ENCODE results near the gene TRAM2.

Gene TRAM2

DNA sequence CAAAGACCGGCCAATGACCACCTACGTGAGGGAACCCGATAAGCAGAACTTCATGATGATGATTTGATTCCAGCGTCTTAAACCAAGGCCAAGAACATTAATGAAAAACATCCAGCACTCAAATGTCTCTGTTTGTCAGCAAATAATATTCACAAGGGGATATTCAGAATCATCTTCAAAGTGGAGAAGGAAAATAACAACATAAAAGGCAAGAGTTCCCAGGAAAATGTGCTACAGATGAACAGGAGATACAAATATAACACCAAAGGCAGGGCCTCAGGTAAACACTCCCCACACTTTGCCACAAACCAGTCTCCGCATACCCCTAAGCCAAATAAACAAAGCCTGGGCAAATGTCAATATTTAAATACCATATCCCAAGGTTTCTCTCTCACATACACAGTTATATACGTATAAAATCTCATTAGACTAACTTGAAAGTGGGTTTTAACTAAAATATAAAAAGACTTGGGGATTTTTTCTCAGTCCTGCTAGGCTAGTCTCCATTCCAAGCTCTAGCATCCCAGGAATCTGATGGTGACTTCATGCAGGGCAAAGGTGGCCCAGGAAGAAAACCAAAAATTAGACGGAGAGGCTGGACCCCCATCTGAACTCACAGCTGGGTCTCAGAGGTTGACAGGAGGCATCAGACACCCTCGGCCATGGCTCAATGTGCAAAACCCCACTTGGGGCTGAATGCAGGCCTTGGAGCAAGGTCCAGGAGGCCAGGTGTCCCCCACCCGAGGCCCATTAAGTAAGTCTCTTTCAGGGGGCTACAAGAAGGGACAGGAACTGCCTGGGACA lies 32.1 kb downstream of the TRAM2 start:
- H3K4me3 ChIP-seq (ENCODE audit: low read length), result no peak overlapping the region
- TF ChIP-seq, protein P1, sequence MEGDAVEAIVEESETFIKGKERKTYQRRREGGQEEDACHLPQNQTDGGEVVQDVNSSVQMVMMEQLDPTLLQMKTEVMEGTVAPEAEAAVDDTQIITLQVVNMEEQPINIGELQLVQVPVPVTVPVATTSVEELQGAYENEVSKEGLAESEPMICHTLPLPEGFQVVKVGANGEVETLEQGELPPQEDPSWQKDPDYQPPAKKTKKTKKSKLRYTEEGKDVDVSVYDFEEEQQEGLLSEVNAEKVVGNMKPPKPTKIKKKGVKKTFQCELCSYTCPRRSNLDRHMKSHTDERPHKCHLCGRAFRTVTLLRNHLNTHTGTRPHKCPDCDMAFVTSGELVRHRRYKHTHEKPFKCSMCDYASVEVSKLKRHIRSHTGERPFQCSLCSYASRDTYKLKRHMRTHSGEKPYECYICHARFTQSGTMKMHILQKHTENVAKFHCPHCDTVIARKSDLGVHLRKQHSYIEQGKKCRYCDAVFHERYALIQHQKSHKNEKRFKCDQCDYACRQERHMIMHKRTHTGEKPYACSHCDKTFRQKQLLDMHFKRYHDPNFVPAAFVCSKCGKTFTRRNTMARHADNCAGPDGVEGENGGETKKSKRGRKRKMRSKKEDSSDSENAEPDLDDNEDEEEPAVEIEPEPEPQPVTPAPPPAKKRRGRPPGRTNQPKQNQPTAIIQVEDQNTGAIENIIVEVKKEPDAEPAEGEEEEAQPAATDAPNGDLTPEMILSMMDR (conservative IDR thresholded peaks at IDR 0.05; ENCODE audit: low read depth, low read length), result no peak
- DNase-seq (ENCODE audit: low read depth), result no peak

- TF ChIP-seq, protein P1 (conservative IDR thresholded peaks at IDR 0.05; ENCODE audit: low read depth, low read length), result no peak
- H3K4me3 ChIP-seq (ENCODE audit: low read length), result no peak overlapping the region
Observed at GRCh38 chr6:52543729-52544601, 32.9 kb downstream of the TRAM2 start.

GRCh38 chr6:52543262-52543661 lies 33.6 kb downstream of the TRAM2 start:
- TF ChIP-seq, protein P1 (conservative IDR thresholded peaks at IDR 0.05; ENCODE audit: low read depth, low read length), result no peak
- H3K4me3 ChIP-seq (ENCODE audit: low read length), result no peak overlapping the region
- no peak for DNase-seq (ENCODE audit: low read depth)

More at GRCh38 chr6:52543729-52544601, 32.9 kb downstream of the TRAM2 start:
- no peak for DNase-seq (ENCODE audit: low read depth)

GRCh38 chr6:52541135-52541534 lies 35.7 kb downstream of the TRAM2 start:
- TF ChIP-seq, protein P1 (conservative IDR thresholded peaks at IDR 0.05; ENCODE audit: low read depth, low read length), result no peak
- DNase-seq (ENCODE audit: low read depth), result no peak
- H3K4me3 ChIP-seq (ENCODE audit: low read length), result no peak overlapping the region

- DNase-seq (ENCODE audit: low read depth), result no peak
- H3K4me3 ChIP-seq (ENCODE audit: low read length), result no peak overlapping the region
- TF ChIP-seq, protein P1 (conservative IDR thresholded peaks at IDR 0.05; ENCODE audit: low read depth, low read length), result no peak
Observed at GRCh38 chr6:52540286-52540902, 36.5 kb downstream of the TRAM2 start.

- TF ChIP-seq, protein P1 (conservative IDR thresholded peaks at IDR 0.05; ENCODE audit: low read depth, low read length), result no peak
- DNase-seq (ENCODE audit: low read depth), result no peak
- H3K4me3 ChIP-seq (ENCODE audit: low read length), result no peak overlapping the region
Observed at GRCh38 chr6:52539607-52540006, 37.3 kb downstream of the TRAM2 start.

Measured in retinal pigment epithelial cell (primary cell).